A549 (cell line): ENCODE measurements around the gene TRIM69.

Experiments
- CEBPB ChIP-seq, 2 experiments: fragments of >200 bp in 1 of 2; sonication (Bioruptor Twin) in 1 of 2; formaldehyde crosslinking in 1 of 2; IDR thresholded peaks; 2 replicates each; pipeline ENCODE4 v1.6.1; 2012 to 2016
- CTCF ChIP-seq: fragments of >200 bp; sonication (Bioruptor Twin); formaldehyde crosslinking; IDR thresholded peaks from 3 replicates; pipeline ENCODE4 v1.5.1; 2016
- EHMT2 ChIP-seq: fragments of 200-600 bp; sonication (generic); IDR thresholded peaks from 2 replicates; pipeline ENCODE4 v1.6.1; 2016; ENCODE audit warnings: antibody characterized with exemption, low read depth, mild to moderate bottlenecking, moderate library complexity
- EP300 ChIP-seq, 2 experiments: fragments of >200 bp; sonication (Bioruptor Twin); formaldehyde crosslinking; IDR thresholded peaks; 2 replicates in 1 of 2; 3 replicates in 1 of 2; pipeline ENCODE4 v1.6.1; 2016 to 2017
- KDM1A ChIP-seq: fragments of 200-600 bp; sonication (generic); IDR thresholded peaks from 2 replicates; pipeline ENCODE4 v1.6.1; 2016; ENCODE audit warnings: low read depth, mild to moderate bottlenecking
- KDM5A ChIP-seq: fragments of 200-600 bp; sonication (generic); IDR thresholded peaks from 2 replicates; pipeline ENCODE4 v1.6.1; 2016; ENCODE audit warnings: antibody characterized with exemption, mild to moderate bottlenecking
- POLR2A ChIP-seq: IDR thresholded peaks from 2 replicates; pipeline ENCODE4 v1.6.1; 2012; ENCODE audit warnings: mild to moderate bottlenecking, low read length
- RAD21 ChIP-seq, 2 experiments: fragments of >200 bp in 1 of 2; sonication (Bioruptor Twin) in 1 of 2; formaldehyde crosslinking in 1 of 2; IDR thresholded peaks in 1 of 2; conservative IDR thresholded peaks in 1 of 2; 2 replicates in 1 of 2; 3 replicates in 1 of 2; pipeline ENCODE4 v1.6.1; 2012 to 2018; ENCODE audit warnings: inconsistent platforms in 1 of 2
- RFX5 ChIP-seq: fragments of 450-650 bp; IDR thresholded peaks from 2 replicates; pipeline ENCODE4 v1.7.1; 2014; ENCODE audit warnings: antibody characterized with exemption, mild to moderate bottlenecking, moderate library complexity
- ZNF302 ChIP-seq: fragments of 250-450 bp; sonication (Bioruptor Pico); IDR thresholded peaks from 2 replicates; pipeline ENCODE4 v1.9.0; 2021; ENCODE audit warnings: inconsistent platforms, mild to moderate bottlenecking, moderate library complexity

DNA sequence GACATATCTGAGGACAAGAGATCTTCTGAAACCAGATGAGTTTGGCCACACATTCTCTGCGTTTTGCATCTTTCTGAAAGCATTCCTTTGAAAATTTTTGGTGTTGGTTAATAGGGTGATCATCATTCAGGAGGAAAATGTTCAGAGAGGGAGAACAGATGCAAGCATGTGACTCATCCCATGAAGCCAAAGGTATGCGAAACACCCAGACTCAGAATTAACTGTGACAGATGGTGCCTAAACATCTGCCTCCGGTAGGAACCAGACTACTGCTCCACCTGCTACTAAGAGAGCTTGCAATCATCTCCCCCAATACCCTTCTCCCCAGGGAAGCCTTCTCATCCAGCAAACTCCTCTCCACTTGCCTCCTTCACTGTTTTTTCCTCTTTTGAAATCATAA, 46.2 kb downstream of the TRIM69 start:
- TF ChIP-seq EP300 (IDR thresholded peaks at IDR 0.05) (no peak), CTCF (no peak), POLR2A (no peak), RFX5 (no peak), RAD21 (conservative IDR thresholded peaks at IDR 0.05 in 1 of 2, IDR thresholded peaks at IDR 0.05 in 1 of 2) (no peak), KDM5A (no peak), CEBPB (IDR thresholded peaks at IDR 0.05) (no peak), KDM1A (no peak), EHMT2 (no peak), ZNF302 (no peak)
